ENCODE results near the gene CDC42BPA.

DNA sequence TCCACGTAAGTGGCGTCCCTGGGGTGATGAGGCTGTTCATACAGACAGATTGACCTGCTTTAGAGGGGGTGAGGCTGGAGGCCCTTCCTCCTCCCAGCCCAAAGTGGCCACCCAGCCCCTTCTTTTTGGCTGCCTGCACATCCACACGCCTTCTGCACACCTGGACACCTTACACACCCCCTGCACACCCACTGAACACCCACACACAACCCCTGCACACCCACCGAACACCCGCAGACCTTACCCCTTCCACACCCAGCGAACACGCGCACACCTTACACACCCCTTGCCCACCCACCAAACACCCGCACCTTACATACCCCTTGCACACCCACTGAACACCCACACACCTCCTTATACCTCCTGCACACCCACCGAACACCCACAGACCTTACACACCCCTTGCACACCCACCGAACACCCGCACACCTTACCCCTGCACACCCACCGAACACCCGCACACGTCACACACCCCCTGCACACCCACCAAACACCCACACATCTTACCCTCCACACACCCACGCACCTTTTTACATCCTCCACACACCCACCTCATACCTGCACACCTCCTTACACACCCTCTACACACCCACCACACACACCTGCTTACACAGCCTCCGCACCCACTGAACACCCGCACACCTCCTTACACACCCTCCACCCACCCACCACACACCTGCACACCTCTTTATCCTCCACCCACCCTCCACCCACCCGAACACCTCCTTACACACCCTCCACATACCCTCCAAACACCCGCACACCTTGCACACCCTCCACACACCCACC, 340.5 kb downstream of the CDC42BPA start:
- TF ChIP-seq, protein P1, sequence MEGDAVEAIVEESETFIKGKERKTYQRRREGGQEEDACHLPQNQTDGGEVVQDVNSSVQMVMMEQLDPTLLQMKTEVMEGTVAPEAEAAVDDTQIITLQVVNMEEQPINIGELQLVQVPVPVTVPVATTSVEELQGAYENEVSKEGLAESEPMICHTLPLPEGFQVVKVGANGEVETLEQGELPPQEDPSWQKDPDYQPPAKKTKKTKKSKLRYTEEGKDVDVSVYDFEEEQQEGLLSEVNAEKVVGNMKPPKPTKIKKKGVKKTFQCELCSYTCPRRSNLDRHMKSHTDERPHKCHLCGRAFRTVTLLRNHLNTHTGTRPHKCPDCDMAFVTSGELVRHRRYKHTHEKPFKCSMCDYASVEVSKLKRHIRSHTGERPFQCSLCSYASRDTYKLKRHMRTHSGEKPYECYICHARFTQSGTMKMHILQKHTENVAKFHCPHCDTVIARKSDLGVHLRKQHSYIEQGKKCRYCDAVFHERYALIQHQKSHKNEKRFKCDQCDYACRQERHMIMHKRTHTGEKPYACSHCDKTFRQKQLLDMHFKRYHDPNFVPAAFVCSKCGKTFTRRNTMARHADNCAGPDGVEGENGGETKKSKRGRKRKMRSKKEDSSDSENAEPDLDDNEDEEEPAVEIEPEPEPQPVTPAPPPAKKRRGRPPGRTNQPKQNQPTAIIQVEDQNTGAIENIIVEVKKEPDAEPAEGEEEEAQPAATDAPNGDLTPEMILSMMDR (IDR thresholded peaks at IDR 0.05): no peak
- no peak for TF ChIP-seq POLR2A (IDR thresholded peaks at IDR 0.05)
- no peak for TF ChIP-seq POLR2AphosphoS5 (IDR thresholded peaks at IDR 0.05)
